Erythroblast (primary cell): ENCODE data around the gene C6orf89.

Source experiments
- GATA1 ChIP-seq: IDR thresholded peaks from 2 replicates; pipeline ENCODE4 v1.6.1; 2011; ENCODE audit warnings: low read depth, mild to moderate bottlenecking, control low read depth, low read length, moderate library complexity
- POLR2A ChIP-seq: IDR thresholded peaks from 2 replicates; pipeline ENCODE4 v1.6.1; 2011; ENCODE audit warnings: mild to moderate bottlenecking, low read length

GRCh38 chr6:36924131-36924530, 38.4 kb downstream of the C6orf89 start:
- TF ChIP-seq POLR2A (no peak), GATA1 (no peak)
